22Rv1 (cell line): ENCODE data around the gene ZNF341.

Source experiments
- H3K27ac ChIP-seq: fragments of 450-650 bp; 2 replicates; pipeline ENCODE4 v1.5.1; 2017
- ZFX ChIP-seq: fragments of 450-650 bp; IDR thresholded peaks from 2 replicates; pipeline ENCODE4 v1.6.1; 2017; ENCODE audit warnings: antibody characterized with exemption, borderline replicate concordance
- TF ChIP-seq, protein P1 (sequence below): fragments of 450-650 bp; IDR thresholded peaks from 2 replicates; pipeline ENCODE4 v1.5.1; 2017; ENCODE audit warnings: mild to moderate bottlenecking

Gene ZNF341

DNA sequence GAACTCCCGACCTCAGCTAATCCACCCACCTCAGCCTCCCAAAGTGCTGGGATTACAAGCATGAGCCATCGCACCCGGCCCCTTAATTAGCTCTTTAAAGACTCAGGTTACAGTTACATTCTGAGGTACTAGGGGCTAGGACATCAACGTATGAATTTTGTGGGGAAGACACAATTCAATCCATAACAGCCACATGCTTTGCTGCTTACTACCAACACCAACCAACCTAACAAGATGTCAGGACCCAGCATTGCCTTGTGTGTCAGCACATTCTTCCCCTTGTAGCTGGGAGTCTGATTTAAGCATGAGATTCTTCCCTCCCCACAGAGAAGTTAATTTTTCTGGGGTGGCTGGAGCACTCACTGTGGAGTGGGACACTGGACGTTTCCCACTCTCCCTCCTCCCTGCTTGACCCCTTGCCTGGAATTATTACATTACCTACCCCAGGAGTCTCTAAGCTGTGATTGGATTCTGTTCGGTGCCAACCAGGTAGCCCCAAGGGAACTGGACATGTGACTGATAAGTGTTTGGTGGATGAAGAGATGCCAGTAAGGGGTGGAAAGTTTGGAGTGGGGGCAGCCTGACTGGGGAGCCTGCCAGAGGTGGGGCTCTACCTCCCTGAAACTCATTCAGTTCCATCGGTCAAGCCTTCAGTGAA is 6.1 kb upstream of the ZNF341 start:
- no peak overlapping the region for H3K27ac ChIP-seq
- TF ChIP-seq ZFX: no peak
- TF ChIP-seq, protein P1, sequence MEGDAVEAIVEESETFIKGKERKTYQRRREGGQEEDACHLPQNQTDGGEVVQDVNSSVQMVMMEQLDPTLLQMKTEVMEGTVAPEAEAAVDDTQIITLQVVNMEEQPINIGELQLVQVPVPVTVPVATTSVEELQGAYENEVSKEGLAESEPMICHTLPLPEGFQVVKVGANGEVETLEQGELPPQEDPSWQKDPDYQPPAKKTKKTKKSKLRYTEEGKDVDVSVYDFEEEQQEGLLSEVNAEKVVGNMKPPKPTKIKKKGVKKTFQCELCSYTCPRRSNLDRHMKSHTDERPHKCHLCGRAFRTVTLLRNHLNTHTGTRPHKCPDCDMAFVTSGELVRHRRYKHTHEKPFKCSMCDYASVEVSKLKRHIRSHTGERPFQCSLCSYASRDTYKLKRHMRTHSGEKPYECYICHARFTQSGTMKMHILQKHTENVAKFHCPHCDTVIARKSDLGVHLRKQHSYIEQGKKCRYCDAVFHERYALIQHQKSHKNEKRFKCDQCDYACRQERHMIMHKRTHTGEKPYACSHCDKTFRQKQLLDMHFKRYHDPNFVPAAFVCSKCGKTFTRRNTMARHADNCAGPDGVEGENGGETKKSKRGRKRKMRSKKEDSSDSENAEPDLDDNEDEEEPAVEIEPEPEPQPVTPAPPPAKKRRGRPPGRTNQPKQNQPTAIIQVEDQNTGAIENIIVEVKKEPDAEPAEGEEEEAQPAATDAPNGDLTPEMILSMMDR: no peak

DNA sequence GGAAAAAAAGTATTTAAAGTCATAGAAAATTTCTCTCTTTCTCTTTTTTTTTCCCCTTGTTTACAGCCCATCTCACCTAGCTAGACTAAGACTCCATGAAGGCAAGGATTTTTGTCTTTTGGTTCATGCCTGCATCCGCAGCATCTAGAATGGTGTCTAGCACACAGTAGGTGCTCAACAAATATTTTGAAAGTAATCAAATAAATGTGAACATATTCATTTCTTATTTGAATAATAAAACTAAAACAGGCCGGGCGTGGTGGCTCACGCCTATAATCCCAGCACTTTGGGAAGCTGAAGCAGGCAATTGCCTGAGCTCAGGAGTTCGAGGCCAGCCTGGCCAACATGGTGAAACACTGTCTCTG is 4.7 kb upstream of the ZNF341 start:
- no peak overlapping the region for H3K27ac ChIP-seq
- TF ChIP-seq, protein P1: no peak
- no peak for TF ChIP-seq ZFX

DNA sequence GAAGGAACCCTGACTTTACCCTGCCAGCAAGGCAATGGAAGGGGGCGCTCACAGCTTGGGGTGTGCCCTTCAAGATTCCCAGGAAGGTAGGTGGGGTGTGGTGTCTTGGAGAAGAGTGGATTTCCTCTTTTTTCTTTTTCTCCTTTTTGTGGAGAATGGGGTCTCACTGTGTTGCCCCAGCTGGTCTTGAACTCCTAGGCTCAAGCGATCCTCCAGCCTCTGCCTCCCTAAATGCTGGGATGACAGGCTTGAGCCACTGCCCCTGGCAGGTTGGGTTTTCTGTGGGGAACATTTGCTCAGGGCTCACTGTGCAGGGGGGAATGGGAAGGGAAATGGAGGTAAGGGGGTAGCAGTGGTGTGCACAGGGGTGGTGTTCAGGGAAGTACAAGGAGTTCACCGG is 4.0 kb upstream of the ZNF341 start:
- TF ChIP-seq, protein P1: no peak
- TF ChIP-seq ZFX: no peak
- no peak overlapping the region for H3K27ac ChIP-seq

DNA sequence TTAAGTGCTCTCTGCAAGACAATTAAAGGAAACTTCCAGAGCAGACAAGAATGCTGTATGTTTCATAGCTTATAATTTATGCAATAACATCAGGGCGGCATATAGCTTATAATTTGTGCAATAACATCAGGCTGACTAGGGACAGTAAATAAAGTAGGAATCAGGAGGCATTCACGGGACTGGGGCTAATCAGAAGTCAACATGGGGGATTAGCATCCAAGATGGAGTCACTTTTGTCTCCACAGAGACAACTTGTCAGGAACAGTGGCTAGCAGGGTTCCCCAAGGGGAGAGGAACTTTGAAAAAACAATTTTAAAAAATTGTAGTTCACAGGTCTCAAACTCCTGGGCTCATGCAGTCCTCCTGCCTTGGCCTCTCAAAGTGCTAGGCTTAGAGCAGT is 3.3 kb upstream of the ZNF341 start:
- H3K27ac ChIP-seq: no peak overlapping the region
- TF ChIP-seq, protein P1: no peak
- no peak for TF ChIP-seq ZFX

DNA sequence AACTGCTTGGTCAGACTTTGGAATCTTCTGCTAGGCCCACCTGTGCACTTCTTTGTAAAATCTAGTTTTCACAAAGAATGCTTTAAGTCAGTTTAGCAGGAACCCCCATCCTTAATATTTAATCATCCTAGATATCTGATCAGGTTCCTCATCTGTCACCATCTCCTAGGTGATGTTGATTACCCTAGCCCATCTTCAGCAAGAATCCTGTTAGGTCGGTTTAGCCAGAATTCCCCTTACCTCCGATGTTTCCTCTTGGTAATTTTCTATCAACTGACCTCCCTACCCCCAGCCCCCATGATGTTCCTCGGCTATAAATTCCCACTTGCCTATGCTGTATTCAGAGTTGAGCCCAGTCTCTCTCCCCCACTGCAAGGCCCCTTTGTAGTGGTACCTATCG is 2.7 kb upstream of the ZNF341 start:
- no peak overlapping the region for H3K27ac ChIP-seq
- TF ChIP-seq, protein P1: no peak
- no peak for TF ChIP-seq ZFX

DNA sequence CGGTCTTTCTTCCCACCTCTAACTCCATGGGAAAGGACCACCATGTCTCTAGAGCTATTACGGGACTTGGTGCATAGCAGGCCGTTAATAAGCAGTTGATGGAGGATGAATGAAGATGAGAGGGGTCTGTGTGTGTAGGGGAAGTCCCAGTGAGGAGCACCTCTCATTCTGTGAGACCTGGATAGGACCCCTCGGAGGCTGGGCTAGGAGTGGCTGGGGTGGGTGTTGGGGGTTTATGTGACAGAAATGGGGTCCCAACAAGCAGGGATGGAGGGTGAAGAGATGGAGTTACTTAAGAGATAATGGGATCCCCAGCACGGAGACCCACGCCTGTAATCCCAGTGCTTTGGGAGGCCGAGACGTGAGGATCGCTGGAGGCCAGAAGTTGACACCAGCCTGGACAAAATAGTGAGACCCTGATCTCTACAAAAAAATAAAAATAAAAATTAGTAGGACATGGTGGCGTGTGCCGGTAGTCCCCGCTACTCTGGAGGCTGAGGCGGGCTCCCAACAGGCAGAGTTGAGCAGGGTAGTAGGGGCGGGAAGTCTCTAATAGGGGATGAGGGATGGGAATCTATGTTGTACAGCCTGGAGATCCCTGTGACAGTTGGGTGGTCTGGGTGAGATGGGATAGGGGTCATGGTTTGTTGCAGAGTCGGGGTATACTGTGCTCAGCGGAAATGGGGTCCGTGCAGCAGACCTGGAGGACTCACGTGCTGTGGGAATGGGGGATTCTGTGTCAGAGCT is 677 bp upstream of the ZNF341 start:
- TF ChIP-seq, protein P1: no peak
- no peak for TF ChIP-seq ZFX
- peak overlapping the region; percentile 99 for H3K27ac ChIP-seq
